Heart right ventricle (tissue), 16 donors: ENCODE measurements around the gene NUBPL. TPM values are rescaled to one million over a fixed set of nuclear protein-coding genes. Genes with fewer than 3 reads are reported as not detected.

ENCODE experiments used
- ATAC-seq, 8 donors: fragments of 200-7000 bp; cut with Tn5 transposase; one replicate each; pipeline ENCODE4 v1.9.1; 2020; ENCODE audit warnings: mild to moderate bottlenecking in 8 of 8, moderate library complexity in 8 of 8, moderate number of reproducible peaks in 1 of 8
- DNase-seq, 2 donors: peaks; one replicate each; pipeline ENCODE4 v3.0.0-alpha.2; 2020
- H3K27ac ChIP-seq, 10 donors: fragments of 200-600 bp; sonication (generic) in 2 of 10; one replicate each; pipeline versions ENCODE4 v1.5.0 to v1.8.0; 2020 to 2022; ENCODE audit warnings: mild to moderate bottlenecking in 3 of 10
- H3K27me3 ChIP-seq, 7 donors: fragments of 200-600 bp; one replicate each; pipeline ENCODE4 v1.8.0; 2021 to 2022; ENCODE audit warnings: mild to moderate bottlenecking in 2 of 7
- H3K36me3 ChIP-seq, 9 donors: fragments of 200-600 bp; sonication (generic) in 1 of 9; one replicate each; pipeline versions ENCODE4 v1.5.0 to v1.8.0; 2020 to 2022; ENCODE audit warnings: mild to moderate bottlenecking in 2 of 9
- H3K4me1 ChIP-seq, 9 donors: fragments of 200-600 bp; sonication (generic) in 1 of 9; one replicate each; pipeline versions ENCODE4 v1.5.0 to v1.8.0; 2020 to 2022; ENCODE audit warnings: mild to moderate bottlenecking in 4 of 9
- H3K4me3 ChIP-seq, 10 donors: fragments of 200-600 bp; sonication (generic) in 2 of 10; one replicate each; pipeline versions ENCODE4 v1.5.0 to v1.8.0; 2020 to 2022; ENCODE audit warnings: mild to moderate bottlenecking in 7 of 10, moderate library complexity in 2 of 10
- H3K9me3 ChIP-seq, 11 donors: fragments of 200-600 bp in 10 of 11; sonication (generic) in 2 of 11; one replicate each; pipeline versions ENCODE4 v1.5.0 to v1.8.0; 2013 to 2022; ENCODE audit warnings: mild to moderate bottlenecking in 2 of 11, control low read depth in 1 of 11, moderate library complexity in 1 of 11
- whole genome bisulfite sequencing, 2 donors: extraction: QIAGEN DNeasy Blood & Tissue Kit; methylation state at CpG; one replicate each; pipeline ENCODE4 v1.1.7; 2013; ENCODE audit warnings: inconsistent platforms in 1 of 2; 5-methylcytosine and 5-hydroxymethylcytosine counted together
- intact Hi-C, 10 donors: fragments of 100-400 bp; cut with DNase I; formaldehyde crosslinking; loops; one replicate each; pipeline versions ENCODE4 v1.11.1 to v1.14.2; 2022
- polyA plus RNA-seq, 2 donors: library from polyadenylated mRNA; stranded (reverse); fragments of 200-250 nt; gene quantifications; one replicate each; pipeline ENCODE4 v1.2.3, GENCODE V29; 2013
- total RNA-seq, 10 donors: library from RNA; stranded (reverse); fragmentation: NEBNext Ultra II Directional in 3 of 10; extraction: Animal tissue kit (Norgen Biotek cat#: 25700) in 3 of 10; gene quantifications; one replicate each; pipeline versions ENCODE4 v1.2.1 to v1.2.4, GENCODE V29; 2021 to 2023
- TF ChIP-seq, protein P1 (sequence below), 9 donors: fragments of 200-600 bp; sonication (generic) in 2 of 9; IDR thresholded peaks; one replicate each; pipeline versions ENCODE4 v1.5.0 to v1.8.0; 2021 to 2022; ENCODE audit warnings: antibody characterized with exemption in 9 of 9, mild to moderate bottlenecking in 5 of 9, moderate library complexity in 1 of 9
- donor health status: Arrhythmogenic right ventricular cardiomyopathy.
- donor health status: ischemic (EF 13 %, LVEDD 7.1; RV severe dilation, severe dysfunction).
- donor health status: healthy with polysubstance abuse.
- donor health status: DM: no; HTN: yes; CAD: no.
- donor health status: DM: no; HTN: no; CAD: no.
- donor health status: ischemic (EF 25% LVEDD 6.9; RV normal size, moderate dysfunction).
- donor health status: ischemic (EF 25% LVEDD 5.7; RV mildly dilated, moderate dysfunction).
- donor health status: healthy.
- donor health status: DM: yes; HTN: yes; CAD: no.
- donor health status: Ischemic cardiomyopathy.
- donor health status: ischemic (EF 35%, LVEDD 5.7; RV mildly dilated, moderate dysfunction).
- donor health status: nonischemic (EF 11% LVEDD 7.7; RV severe dilation, severe dysfunction).
- donor health status: DM: yes; HTN: yes; CAD: no.
- donor health status: PGD.
- donor health status: ischemic (EF 29% LVEDD 5.4; RV normal size, mild dysfunction).
- donor health status: nonischemic (EF 23%, LVEDD 6.1; RV moderate dilation, normal function).

NUBPL gene
- total and polyA plus RNA-seq, 12 donors = 4.0 to 32.0 (median 24.1) TPM

DNA sequence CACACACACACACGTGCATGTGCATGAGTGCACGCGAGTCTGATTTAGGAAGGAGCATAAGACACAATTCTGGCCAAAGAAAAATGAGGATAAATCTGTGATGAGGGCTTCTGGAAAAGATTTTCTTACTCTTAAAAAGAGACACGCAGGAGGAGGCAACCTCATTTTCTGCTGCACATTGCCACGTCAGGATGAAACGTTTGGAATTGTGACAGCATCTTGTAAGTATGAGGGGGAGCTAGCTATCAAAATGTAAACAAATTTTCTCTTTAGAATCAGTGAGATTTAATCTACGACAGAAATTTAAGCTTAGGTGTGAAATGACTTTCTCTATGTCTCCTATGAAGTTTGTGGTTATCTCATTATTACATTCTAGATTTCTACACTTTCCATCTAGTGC, 31.1 kb upstream of the NUBPL start:
- no peak overlapping the region for H3K27ac ChIP-seq
- no peak for ATAC-seq
- H3K36me3 ChIP-seq = no peaks in the 10 kb centered on the region
- H3K27me3 ChIP-seq = no peaks in the 10 kb centered on the region
- no peak for DNase-seq
- H3K9me3 ChIP-seq = no peaks in the 10 kb centered on the region
- H3K4me1 ChIP-seq = no peaks in the 10 kb centered on the region
- 48 to 71% methylated on average over 7 of the region's 7 CpGs for WGBS, 2 donors
- TF ChIP-seq, protein P1, sequence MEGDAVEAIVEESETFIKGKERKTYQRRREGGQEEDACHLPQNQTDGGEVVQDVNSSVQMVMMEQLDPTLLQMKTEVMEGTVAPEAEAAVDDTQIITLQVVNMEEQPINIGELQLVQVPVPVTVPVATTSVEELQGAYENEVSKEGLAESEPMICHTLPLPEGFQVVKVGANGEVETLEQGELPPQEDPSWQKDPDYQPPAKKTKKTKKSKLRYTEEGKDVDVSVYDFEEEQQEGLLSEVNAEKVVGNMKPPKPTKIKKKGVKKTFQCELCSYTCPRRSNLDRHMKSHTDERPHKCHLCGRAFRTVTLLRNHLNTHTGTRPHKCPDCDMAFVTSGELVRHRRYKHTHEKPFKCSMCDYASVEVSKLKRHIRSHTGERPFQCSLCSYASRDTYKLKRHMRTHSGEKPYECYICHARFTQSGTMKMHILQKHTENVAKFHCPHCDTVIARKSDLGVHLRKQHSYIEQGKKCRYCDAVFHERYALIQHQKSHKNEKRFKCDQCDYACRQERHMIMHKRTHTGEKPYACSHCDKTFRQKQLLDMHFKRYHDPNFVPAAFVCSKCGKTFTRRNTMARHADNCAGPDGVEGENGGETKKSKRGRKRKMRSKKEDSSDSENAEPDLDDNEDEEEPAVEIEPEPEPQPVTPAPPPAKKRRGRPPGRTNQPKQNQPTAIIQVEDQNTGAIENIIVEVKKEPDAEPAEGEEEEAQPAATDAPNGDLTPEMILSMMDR (IDR thresholded peaks at IDR 0.05) = no peak
- H3K4me3 ChIP-seq = no peak overlapping the region
- intact Hi-C loops = no loop called here

DNA sequence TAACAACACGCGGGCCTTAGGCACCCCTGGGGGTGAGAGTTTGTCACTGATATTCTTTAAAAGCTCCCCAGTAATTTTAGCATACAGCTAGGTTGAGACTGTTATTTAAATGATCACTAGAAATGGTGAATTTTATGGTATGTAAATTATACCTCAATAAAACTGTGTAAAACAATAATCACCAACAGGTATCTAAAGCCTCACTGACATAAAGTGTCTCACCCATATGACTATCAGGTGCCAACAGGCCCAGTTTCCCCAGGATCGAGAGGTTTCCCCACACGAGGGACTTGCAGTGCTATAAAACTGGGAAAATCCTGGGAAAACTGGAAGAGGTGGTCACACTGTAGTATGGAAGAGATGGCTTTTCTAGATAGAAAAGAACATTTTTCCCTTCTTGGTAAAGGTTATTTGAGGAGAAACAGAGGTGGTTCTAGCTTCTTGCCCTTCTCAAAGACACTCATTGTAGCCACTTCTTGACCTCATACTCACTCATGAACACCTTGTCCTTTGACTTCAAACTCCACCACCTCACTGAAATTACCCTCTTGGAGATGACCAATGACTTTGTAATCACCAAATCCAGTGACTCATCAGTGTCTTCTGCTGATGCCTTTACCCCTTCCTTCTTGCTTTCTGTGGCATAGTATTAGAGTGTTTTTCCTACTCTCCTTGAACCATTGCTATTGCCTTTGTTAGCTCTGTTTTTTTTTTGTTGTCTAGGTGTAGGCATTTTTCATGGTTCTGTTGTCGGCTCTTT, 24.8 kb upstream of the NUBPL start:
- no peak for DNase-seq
- ATAC-seq = no peak
- H3K4me1 ChIP-seq = no peaks in the 10 kb centered on the region
- 83 to 85% methylated on average over 5 of the region's 5 CpGs for whole genome bisulfite sequencing, 2 donors
- intact Hi-C loops = no loop called here
- no peaks in the 10 kb centered on the region for H3K27me3 ChIP-seq
- H3K27ac ChIP-seq = no peak overlapping the region
- H3K36me3 ChIP-seq = no peaks in the 10 kb centered on the region
- no peak overlapping the region for H3K4me3 ChIP-seq
- no peaks in the 10 kb centered on the region for H3K9me3 ChIP-seq
- TF ChIP-seq, protein P1 (IDR thresholded peaks at IDR 0.05) = no peak

DNA sequence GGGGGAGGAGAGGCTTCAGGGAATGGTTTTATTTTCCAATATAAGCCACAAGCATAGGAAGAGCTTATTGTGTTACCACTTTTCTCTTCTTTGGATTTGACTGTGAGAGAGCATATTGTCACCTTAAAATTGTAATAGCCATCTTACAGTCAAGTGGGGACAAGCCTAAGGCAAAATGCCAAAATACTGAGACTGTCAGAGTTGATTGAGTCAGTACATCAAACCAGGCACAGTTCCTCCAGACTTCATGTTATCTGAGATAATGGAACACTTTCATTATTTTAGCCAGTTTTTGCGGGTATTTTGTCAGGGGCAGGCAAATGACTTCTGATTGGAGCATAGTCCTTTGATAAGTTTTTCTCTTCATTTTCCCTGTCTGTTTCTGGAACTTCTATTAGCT, 19.5 kb upstream of the NUBPL start:
- DNase-seq (no peak), ATAC-seq (no peak)
- H3K36me3 ChIP-seq = no peaks in the 10 kb centered on the region
- no peaks in the 10 kb centered on the region for H3K4me1 ChIP-seq
- no peak overlapping the region for H3K27ac ChIP-seq
- H3K27me3 ChIP-seq = no peaks in the 10 kb centered on the region
- TF ChIP-seq, protein P1 (IDR thresholded peaks at IDR 0.05) = no peak
- 42 to 77% methylated on average over 1 of the region's 1 CpG for WGBS, 2 donors
- no peaks in the 10 kb centered on the region for H3K9me3 ChIP-seq
- H3K4me3 ChIP-seq = no peak overlapping the region
- intact Hi-C loops = loop anchor here in 1 of 10 donors (10.0 kb wide), 1 partner anchor 353 kb away; no protein-coding TSS in a partner anchor

DNA sequence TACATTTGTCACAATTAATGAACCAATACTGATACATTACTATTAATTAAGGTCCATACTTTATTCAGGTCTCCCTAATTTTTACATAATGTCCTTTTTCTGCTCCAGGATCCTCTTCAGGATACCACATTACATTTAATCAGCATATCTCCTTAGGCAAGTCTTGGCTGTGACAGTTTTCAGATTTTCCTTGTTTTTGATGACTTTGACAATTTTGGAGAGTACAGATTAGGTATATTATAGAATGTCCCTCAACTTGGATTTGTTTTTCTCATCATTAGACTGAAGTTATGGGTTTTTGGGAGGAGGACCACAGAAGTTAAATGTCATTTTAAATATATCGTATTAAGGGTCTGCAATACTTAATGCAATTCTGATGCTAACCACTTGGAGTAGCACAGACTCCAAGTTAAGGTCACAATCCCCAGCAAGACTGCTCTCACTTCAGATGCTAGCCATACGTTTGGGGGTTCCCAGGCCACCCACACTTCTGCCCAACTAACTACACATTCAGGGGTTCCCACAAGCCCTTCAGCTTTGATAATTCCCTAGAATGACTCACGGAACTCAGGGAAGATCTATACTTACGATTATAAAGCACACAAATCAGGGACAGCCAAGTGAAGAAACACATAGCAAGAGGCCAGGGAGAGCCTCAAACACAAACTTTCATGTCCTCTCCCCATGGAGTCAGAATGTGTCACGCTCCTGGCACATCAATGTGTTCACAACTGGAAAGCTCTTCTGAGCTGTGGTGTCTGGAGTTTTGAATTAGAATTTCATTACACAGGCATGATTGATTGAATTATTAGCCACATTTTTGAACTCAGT, 17.0 kb upstream of the NUBPL start:
- H3K4me1 ChIP-seq = no peaks in the 10 kb centered on the region
- WGBS, 2 donors = 65 to 68% methylated on average over 5 of the region's 5 CpGs

More for the DNA sequence above, 17.0 kb upstream of the NUBPL start:
- Histone ChIP-seq H3K4me3 (no peak overlapping the region), H3K27ac (no peak overlapping the region), H3K36me3 (no peaks in the 10 kb centered on the region), H3K9me3 (no peaks in the 10 kb centered on the region), H3K27me3 (no peaks in the 10 kb centered on the region)
- intact Hi-C loops = loop anchor here in 1 of 10 donors (10.0 kb wide), 1 partner anchor 351 kb away; no protein-coding TSS in a partner anchor
- TF ChIP-seq, protein P1 (IDR thresholded peaks at IDR 0.05) = peak in 7 of 9 donors; percentile 16 to 46 (median 34)
- ATAC-seq (peak in 1 of 8 donors; percentile 48), DNase-seq (no peak)
